GM08714 (cell line): ENCODE data around the gene CIAO2B.

ENCODE experiments used
- H3K4me3 ChIP-seq: fragments of 200-500 bp; sonication (Bioruptor generic); 2 replicates; pipeline ENCODE4 v1.5.1; 2014; ENCODE audit warnings: mild to moderate bottlenecking, low read length, inconsistent platforms
- ZNF274 ChIP-seq: IDR thresholded peaks from 2 replicates; pipeline ENCODE4 v1.6.1; 2012; ENCODE audit warnings: mild to moderate bottlenecking, low read depth, low read length

CIAO2B gene

DNA sequence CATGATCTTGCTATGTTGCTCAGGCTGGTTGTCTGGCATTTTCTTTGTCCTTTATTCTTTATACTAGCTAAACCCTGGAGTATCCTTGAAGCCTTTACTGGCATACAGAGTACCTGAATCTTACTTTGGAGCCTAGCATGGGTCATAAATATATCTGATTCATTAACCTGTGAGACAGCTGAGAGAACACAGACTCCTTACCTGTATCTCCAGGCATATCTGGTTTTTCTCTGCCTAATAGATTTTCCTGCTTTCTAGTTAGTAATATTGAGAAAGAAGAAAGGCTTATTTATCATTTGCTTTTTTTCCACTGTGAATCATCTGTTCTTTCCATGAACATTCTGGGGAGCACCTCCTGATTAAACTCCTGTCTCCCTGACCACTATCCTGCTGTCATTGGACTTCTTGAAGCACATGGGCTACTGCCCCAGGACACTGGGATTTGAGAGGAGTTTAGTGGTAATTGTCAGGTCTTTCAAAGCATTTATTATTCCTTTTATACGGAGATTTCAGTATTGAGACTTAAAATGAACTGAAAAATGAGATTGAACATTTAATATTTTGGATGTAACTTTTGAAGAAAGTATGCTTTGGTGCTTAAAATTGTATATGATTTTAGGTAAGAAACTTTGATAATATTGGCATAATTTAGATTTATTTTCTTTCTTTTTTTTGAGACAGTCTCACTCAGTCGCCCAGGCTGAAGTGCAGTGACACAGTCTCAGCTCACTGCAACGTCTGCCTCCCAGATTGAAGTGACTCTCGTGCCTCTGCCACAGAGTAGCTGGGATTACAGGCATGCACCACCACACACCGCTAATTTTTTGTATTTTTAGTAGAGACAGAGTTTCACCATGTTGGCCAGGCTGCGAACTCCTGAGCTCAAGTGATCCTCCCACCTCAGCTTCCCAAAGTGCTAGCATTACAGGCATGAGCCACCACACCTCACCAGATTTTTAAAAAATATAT, 45.3 kb downstream of the CIAO2B start:
- TF ChIP-seq ZNF274, result no peak
- H3K4me3 ChIP-seq, result no peak overlapping the region

DNA sequence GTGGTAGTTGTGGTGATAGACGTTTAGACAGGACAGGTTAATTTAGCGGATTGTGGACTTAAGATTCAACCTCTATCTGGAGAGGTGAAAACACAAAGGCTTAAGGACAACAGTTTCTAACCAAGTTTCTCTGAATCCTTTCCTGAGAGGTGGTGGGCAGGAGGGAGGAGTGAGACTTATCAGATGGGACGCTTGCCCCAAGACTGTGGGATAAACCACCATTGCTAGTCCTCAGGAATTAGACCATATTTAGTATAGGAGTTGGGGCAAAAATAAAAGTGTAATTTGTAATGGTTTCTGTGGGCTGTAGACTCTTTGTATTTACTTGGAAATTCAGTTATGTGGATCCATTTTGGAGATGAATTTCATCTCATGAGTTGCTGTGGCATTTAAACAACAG, 47.3 kb downstream of the CIAO2B start:
- TF ChIP-seq ZNF274, result no peak
- H3K4me3 ChIP-seq, result no peak overlapping the region

DNA sequence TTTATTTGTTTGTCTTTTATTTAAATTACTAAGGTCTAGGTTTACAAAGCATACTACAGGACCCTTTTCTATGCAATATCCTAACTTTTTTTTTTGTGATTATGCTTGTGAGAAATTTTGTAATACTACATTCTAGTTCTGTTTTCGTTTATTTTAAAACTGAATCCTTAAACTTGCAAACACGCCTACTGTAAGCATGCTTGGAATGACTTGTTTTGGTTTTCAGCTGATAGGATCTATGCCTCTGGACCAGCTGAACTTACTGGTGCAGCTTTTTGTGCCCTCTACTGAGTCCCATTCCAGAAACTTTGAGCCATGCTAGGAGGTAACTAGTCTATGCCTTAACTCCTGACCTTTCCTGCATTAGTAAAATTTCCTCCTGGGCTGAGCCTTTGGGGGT, 47.9 kb downstream of the CIAO2B start:
- no peak for TF ChIP-seq ZNF274
- no peak overlapping the region for H3K4me3 ChIP-seq

DNA sequence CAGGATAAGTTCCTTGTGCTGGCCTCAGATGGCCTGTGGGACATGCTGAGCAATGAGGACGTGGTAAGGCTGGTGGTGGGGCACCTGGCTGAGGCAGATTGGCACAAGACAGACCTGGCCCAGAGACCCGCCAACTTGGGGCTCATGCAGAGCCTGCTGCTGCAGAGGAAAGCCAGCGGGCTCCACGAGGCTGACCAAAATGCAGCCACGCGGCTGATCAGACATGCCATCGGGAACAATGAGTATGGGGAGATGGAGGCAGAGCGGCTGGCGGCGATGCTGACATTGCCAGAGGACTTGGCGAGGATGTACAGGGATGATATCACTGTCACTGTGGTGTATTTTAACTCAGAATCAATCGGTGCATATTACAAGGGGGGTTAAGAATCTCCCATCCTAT, 48.7 kb downstream of the CIAO2B start:
- TF ChIP-seq ZNF274, result no peak
- no peak overlapping the region for H3K4me3 ChIP-seq

DNA sequence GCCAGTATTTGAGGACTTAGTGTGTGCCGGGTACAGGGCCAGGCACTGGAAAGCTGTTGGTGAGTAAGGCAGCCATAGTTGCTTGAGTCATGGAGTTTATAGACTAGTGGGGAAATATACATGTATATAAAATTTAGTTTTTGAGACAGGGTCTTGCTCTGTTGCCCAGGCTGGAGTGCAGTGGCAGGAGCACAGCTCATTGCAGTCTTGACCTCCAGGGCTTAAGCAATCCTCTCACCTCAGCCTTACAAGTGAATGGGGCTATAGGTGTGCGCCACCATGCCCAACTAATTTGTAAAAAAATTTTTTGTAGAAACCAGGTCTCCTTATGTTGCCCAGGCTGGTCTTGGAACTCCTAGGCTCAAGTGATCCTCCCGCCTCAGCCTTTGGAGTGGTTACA, 51.5 kb downstream of the CIAO2B start:
- no peak overlapping the region for H3K4me3 ChIP-seq
- no peak for TF ChIP-seq ZNF274
